Measurements from ENCODE around the gene ARHGEF28.

Gene ARHGEF28

DNA sequence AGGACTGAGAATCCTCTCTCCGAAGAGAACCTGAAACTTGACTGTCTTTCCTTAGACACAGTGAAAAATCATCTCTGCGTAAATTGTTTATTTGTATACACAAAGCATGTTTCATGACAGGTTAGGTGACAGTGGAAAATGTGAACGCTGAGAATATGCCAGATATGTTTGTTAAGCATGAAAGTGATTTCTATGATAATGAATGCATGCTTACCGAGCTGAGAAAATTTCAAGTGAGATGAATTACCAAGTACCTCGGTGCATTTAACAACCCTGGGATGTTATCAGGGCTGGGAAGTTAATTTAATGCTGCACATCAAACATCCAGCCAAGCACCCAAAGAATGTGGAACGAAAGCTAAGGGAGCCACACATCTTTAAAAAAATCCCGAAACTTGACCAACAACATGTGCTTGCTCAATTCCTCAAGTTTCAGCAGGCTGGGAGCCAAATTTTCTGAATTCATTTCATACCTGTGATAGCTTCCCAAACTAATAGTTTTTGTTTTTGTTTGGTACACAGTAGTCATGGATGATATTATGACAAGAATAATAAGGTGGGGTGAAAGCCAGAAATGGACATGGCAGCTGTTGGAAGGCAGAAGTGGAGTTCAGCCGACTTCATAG, 336.9 kb downstream of the ARHGEF28 start:
- no peak for DNase-seq (ENCODE audit: low read depth in 3 of 3)

DNA sequence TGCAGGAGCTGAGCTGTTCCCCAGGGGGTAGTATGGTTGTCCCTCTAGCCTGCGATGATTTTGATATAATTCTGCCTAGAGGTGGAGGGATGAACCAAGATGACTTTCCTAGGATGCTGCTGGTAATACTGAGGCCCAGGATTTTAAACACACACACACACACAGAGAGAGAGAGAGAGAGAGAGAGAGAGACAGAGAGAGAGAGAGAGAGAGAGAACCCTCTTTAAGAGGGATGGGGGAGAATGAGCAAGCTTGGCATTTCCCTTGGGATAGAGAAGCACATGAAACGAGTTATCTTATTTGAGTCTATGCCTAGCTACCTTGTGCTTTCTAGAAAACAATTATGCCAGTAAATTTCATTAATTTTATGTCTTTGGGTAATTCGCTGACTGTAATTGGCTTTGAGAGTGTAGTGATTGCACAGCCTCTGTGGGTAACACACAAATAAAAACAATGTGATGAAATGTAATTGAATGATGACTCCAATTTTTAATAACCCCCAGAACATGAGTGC, 338.4 kb downstream of the ARHGEF28 start:
- no peak for DNase-seq (ENCODE audit: low read depth in 3 of 3)

DNA sequence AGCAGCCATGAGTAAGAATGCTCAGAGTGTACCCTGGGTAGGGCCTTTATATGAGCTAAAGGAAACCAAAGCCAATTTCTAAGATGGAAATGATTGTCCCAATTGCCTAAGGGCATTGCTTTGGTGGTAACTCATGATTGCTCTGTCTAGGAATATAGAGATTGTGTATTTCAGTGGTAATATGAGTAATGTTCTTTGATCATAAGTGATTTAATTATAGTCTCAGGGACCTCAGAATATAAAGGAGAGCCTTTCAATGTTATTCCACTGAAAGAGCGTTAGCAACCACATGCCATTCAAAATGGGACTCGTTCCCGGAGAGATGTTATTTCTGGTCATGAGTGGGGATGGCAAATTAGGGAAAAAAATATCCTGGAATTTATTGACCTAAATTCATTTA, 340.5 kb downstream of the ARHGEF28 start:
- DNase-seq (ENCODE audit: low read depth in 3 of 3), result no peak

DNA sequence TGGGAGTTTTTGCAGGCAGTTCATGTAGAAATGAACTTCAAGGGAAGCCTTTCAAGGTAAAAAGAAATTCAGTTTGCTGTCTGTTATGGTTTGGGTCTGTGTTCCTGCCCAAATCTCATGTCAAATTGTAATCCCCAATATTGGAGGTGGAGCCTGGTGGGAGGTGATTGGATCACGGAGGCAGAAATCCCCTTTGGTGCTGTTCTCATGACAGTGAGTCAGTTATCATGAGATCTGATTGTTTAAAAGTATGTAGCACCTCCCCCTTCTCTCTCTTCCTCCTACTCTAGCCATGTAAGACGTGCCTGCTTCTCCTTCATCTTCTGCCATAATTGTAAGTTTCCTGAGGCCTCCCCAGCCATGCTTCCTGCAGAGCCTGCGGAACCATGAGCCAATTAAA, 341.4 kb downstream of the ARHGEF28 start:
- no peak for DNase-seq (ENCODE audit: low read depth in 3 of 3)

DNA sequence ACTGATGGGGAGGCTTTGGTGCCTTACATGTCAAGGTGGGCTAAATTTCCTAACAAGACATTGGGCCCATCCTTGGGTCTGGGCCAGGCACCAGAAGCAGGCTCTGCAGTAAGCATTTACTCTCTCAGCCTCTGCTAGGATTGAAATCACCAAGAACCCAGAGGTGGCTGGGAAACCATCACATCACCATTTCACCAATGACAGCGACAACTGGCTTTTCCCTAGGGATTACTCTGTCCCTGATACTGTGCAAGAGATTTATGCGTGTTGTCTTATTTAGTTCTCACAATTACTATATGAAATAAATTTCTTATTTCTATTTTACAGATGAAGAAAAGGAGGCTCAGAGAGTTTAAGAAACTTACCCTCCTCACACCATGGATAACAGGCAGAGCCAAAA, 342.2 kb downstream of the ARHGEF28 start:
- no peak for DNase-seq (ENCODE audit: low read depth in 3 of 3)

DNA sequence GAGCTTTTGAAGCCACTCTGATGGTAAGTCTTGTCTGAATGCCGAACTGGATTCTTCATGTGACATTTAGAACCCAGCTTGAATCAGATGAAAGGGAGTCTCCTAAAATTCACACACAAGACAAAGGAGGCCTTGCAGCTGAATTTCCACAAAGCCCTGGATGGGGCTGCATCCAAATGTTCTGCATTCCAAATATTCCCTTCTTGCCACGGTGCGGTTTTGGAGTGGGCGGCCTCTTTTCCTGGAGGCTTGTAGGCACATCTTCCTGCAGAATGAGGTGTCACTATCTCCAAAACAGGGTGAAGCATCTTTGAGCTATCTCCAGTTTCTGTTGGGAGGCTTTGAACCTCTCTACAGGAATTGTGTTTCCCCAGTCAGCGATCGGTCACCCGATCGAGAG, 342.7 kb downstream of the ARHGEF28 start:
- DNase-seq (ENCODE audit: low read depth in 3 of 3), result no peak

DNA sequence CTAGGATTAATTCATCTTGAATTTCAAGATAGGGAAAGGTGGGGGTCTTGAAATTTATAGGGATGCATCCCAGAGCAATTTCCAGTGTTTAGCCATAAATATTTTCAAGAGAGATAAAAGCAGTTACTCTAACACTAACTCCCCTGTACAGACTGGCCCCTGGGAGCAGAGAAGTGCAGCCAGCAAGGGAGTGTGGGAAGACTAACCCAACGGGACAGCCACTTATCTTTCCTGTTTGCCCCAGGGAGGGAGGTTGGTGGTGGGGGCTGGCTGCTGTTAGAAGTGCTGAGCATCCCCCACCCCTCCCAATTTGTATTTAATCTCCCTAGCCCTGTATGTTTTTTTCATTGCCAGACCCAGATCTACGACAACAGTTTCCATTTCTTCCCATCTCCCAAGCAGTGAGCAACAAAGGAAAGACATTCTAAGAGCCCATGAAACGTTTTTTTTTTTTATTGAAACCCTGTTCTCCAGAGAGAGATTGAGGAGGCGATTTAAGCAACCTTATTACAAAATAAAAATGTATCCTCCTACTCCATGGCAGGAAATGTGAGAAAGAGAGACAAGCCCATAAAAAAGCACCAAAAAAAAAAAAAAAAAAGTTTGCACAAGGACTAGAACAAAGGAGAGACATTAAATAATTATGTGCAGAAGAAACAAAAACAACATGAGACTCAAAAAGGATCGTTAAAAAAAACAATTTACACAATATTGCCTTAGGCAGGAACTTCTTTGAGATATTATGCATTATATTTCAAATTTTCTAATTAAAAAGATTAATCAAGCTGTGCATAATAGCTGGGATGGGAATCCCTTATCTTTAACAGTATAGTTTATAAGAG, 343.4 kb downstream of the ARHGEF28 start:
- DNase-seq (ENCODE audit: low read depth in 3 of 3), result no peak

- no peak for DNase-seq (ENCODE audit: low read depth in 3 of 3)
Observed at GRCh38 chr5:73971326-73971725, 345.3 kb downstream of the ARHGEF28 start.

GRCh38 chr5:73973135-73973534, 347.1 kb downstream of the ARHGEF28 start:
- no peak for DNase-seq (ENCODE audit: low read depth in 3 of 3)

DNA sequence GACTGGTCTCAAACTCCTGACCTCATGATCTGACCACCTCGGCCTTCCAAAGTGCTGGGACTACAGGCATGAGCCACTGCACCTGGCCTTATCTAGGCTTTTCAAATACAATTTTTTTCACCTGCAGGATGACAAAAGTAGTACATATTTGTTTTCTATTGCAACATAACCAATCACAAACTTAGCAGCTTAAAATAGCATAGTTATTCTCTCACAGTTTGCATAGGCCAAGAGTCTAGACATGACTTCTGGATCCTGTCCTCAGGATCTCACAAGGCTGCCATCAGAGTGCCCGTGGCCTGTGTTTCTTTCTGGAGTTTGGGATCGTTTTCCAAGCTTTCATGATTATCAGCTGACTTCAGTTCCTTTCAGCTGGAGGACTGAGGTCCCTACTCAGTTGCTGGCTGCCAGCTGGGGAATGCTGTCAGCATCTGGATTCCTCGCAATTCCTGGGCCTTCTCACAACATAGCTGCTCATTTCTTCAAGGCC, 348.9 kb downstream of the ARHGEF28 start:
- DNase-seq (ENCODE audit: low read depth in 3 of 3), result no peak

- DNase-seq (ENCODE audit: low read depth in 3 of 3), result no peak
Observed at GRCh38 chr5:73975845-73976244, 349.8 kb downstream of the ARHGEF28 start.

- no peak for DNase-seq (ENCODE audit: low read depth in 3 of 3)
Observed at GRCh38 chr5:73977146-73977545, 351.1 kb downstream of the ARHGEF28 start.

- no peak for DNase-seq (ENCODE audit: low read depth in 3 of 3)
Observed at GRCh38 chr5:73979321-73979720, 353.3 kb downstream of the ARHGEF28 start.

DNA sequence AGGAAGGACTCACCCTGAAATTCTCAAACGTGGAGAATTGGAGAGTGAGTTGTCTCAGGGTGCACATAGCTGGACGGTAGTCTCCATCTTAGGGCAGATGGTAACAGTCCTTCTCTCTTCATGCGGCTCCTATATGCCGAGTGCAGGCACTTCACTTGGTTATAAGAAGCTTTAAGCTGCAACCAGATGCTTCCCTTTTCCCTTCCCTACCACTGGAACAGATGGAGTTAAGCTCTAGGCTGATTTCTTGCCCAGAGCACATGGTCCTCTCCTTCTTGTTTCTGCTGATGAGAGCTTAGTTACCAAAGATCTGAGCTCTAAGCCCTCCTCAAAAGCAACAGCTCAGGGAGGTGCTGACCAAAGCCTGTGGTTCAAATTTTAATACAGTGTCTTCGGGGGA, 355.7 kb downstream of the ARHGEF28 start:
- no peak for DNase-seq (ENCODE audit: low read depth in 3 of 3)

DNA sequence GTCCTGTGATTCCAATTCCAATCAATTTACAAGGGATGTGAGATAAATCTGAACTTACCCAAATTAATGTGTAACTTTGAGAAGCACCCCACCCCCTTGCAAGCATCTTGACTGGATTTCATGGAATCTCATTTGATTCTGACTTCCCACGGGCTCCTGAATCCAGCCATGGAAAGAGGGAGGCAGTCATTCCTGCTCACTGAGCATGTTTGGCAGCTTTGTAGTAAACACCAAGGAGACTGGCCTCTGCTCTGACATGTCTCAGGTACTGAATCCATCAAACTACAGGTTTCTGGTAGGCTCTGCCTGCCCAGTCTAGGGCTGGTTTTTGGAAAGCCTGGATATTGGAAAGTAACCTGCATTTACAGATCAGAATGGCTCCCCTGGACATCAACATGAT, 357.6 kb downstream of the ARHGEF28 start:
- no peak for DNase-seq (ENCODE audit: low read depth in 3 of 3)

DNA sequence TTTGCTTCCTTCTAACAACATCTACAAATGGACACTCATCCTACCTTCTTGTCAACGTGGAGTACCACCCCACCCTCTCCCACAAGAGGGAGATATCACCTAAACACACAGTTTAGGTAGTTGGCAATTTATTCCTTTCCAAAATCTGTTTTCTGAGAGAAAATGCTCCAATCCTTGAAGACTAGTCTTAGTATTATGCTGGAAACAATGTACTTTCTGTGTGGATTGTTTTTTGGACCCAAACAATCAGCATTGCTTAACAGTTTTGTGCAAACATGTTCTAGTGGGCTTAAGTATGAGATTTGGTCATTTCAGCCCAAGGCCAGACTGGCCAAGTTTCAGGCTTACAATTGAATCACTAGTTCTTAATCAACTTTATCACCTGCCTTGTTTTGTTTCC, 359.1 kb downstream of the ARHGEF28 start:
- DNase-seq (ENCODE audit: low read depth in 3 of 3), result no peak

DNA sequence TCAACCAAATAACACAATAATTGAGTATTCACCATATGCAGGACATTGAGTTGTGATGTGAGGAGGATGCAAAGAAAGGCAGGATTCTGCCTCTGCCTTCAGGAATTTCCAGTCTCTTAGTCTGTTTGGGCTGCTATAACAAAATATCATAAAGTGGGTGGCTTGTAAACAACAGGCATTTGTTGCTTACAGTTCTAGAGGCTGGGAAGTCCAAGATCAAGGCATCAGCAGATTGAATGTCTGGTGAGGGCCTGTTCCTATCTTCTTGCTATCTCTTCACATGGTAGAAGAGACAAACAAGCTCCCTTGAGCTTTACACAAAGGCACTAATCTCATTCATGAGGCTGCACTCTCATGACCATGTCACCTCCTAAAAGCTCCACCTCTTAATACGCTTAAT, 360.7 kb downstream of the ARHGEF28 start:
- no peak for DNase-seq (ENCODE audit: low read depth in 3 of 3)

DNA sequence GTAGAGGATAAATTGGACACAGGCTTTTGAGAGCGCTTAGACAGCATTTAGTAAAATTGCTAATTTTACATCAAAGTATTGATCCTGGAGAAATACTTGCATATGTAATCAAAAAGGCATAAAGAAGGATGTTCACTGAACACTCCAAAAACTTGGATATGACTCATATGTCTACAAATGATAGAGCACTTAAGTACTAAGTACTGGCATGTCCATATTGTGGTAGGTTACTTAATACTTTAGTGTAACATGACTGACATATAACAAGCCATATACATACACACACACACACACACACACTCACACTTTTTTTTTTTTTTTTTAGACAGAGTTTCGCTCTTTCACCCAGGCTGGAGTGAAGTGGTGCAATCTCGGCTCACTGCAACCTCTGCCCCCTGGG, 361.9 kb downstream of the ARHGEF28 start:
- DNase-seq (ENCODE audit: low read depth in 3 of 3), result no peak

DNA sequence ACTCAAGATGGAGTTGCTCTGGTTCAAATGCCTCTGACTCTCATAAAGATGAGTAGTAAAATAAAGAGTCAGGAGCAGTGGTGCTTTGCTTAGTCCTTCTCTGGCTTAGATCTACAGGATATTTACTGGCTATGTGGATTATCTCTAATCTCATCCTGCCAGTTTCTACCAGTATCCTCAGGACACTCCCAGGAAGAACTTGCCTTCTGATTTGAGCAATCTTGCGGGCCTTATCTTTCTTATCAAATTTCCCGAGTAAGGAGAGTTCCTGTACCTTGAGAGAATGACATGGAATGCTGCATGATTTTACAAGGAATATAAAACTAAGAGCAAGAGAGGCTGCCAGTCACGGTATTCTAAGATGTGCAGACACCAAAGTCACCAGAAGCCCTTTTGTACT, 364.0 kb downstream of the ARHGEF28 start:
- no peak for DNase-seq (ENCODE audit: low read depth in 3 of 3)

Data from stimulated activated CD4-positive, alpha-beta T cell treated with anti-CD3 and anti-CD28 coated beads, TNF-alpha, amount 100 ng/mL, for 24 hours (primary cell).